T-helper 1 cell treated with Interleukin-12 subunit alpha and Interleukin-12 subunit beta and Interleukin-4 antibody, amounts not matched to agents 30 μg/mL and 1 μg/mL, for 36 hours (primary cell): ENCODE data around the gene BLNK.
"Not testable (repeated sequence)": the region's sequence is repeated elsewhere in the genome, so short reads cannot be mapped to it uniquely, and the experiment has no call there.

Experiments used
- H3K27ac Mint-ChIP-seq: one replicate; pipeline ENCODE4 v1.8.0; 2021; ENCODE audit warnings: mild to moderate bottlenecking, mixed read lengths
- H3K27me3 Mint-ChIP-seq: one replicate; pipeline ENCODE4 v1.8.0; 2021; ENCODE audit warnings: low read depth, mixed read lengths
- H3K36me3 Mint-ChIP-seq: one replicate; pipeline ENCODE4 v1.8.0; 2021; ENCODE audit warnings: low read depth, mixed read lengths
- H3K4me1 Mint-ChIP-seq: one replicate; pipeline ENCODE4 v1.8.0; 2021; ENCODE audit warnings: low read depth, mixed read lengths
- H3K4me3 Mint-ChIP-seq: one replicate; pipeline ENCODE4 v1.8.0; 2021; ENCODE audit warnings: mild to moderate bottlenecking, moderate library complexity, mixed read lengths
- H3K9me3 Mint-ChIP-seq: one replicate; pipeline ENCODE4 v1.8.0; 2021; ENCODE audit warnings: mixed read lengths

The BLNK gene

GRCh38 chr10:96208271-96208670, 63.1 kb downstream of the BLNK start:
- Mint-ChIP-seq H3K9me3 (no peaks in the 10 kb centered on the region), H3K4me1 (no peaks in the 10 kb centered on the region), H3K36me3 (no peaks in the 10 kb centered on the region), H3K4me3 (no peak overlapping the region), H3K27me3 (peaks cover 8% of the 10 kb centered on the region), H3K27ac (no peak overlapping the region)

GRCh38 chr10:96205580-96205979, 65.8 kb downstream of the BLNK start:
- Mint-ChIP-seq H3K36me3 (no peaks in the 10 kb centered on the region), H3K9me3 (no peaks in the 10 kb centered on the region)

GRCh38 chr10:96201525-96201924, 69.8 kb downstream of the BLNK start:
- no peak overlapping the region for H3K27ac Mint-ChIP-seq
- H3K4me3 Mint-ChIP-seq: no peak overlapping the region
- H3K27me3 Mint-ChIP-seq: peaks cover 24% of the 10 kb centered on the region
- no peaks in the 10 kb centered on the region for H3K4me1 Mint-ChIP-seq
- no peaks in the 10 kb centered on the region for H3K9me3 Mint-ChIP-seq
- no peaks in the 10 kb centered on the region for H3K36me3 Mint-ChIP-seq

More at GRCh38 chr10:96205580-96205979, 65.8 kb downstream of the BLNK start:
- H3K4me3 Mint-ChIP-seq: no peak overlapping the region
- H3K27me3 Mint-ChIP-seq: peaks cover 16% of the 10 kb centered on the region
- H3K4me1 Mint-ChIP-seq: no peaks in the 10 kb centered on the region
- H3K27ac Mint-ChIP-seq: no peak overlapping the region

GRCh38 chr10:96189505-96189904, 81.9 kb downstream of the BLNK start:
- H3K36me3 Mint-ChIP-seq, H3K9me3 Mint-ChIP-seq, H3K27ac Mint-ChIP-seq, H3K4me3 Mint-ChIP-seq, H3K4me1 Mint-ChIP-seq: not testable (repeated sequence)
- H3K27me3 Mint-ChIP-seq: peaks cover 18% of the 10 kb centered on the region

- H3K27ac Mint-ChIP-seq: no peak overlapping the region
- H3K4me1 Mint-ChIP-seq: no peaks in the 10 kb centered on the region
- peaks cover 5% of the 10 kb centered on the region for H3K9me3 Mint-ChIP-seq
- peaks cover 22% of the 10 kb centered on the region for H3K27me3 Mint-ChIP-seq
- H3K36me3 Mint-ChIP-seq: no peaks in the 10 kb centered on the region
- H3K4me3 Mint-ChIP-seq: no peak overlapping the region
Observed at GRCh38 chr10:96188916-96189315, 82.5 kb downstream of the BLNK start.

- Mint-ChIP-seq H3K4me3 (no peak overlapping the region), H3K9me3 (peaks cover 5% of the 10 kb centered on the region), H3K4me1 (no peaks in the 10 kb centered on the region), H3K27me3 (peaks cover 20% of the 10 kb centered on the region), H3K27ac (no peak overlapping the region), H3K36me3 (no peaks in the 10 kb centered on the region)
Observed at GRCh38 chr10:96188421-96188820, 82.9 kb downstream of the BLNK start.

GRCh38 chr10:96176985-96177384, 94.4 kb downstream of the BLNK start:
- Mint-ChIP-seq H3K4me1 (no peaks in the 10 kb centered on the region), H3K4me3 (no peak overlapping the region), H3K27me3 (peaks cover 22% of the 10 kb centered on the region), H3K27ac (no peak overlapping the region), H3K9me3 (peaks cover 27% of the 10 kb centered on the region), H3K36me3 (no peaks in the 10 kb centered on the region)

GRCh38 chr10:96172666-96173065, 98.7 kb downstream of the BLNK start:
- Mint-ChIP-seq H3K4me3 (no peak overlapping the region), H3K27me3 (peaks cover 11% of the 10 kb centered on the region), H3K27ac (no peak overlapping the region), H3K4me1 (no peaks in the 10 kb centered on the region), H3K9me3 (peaks cover 35% of the 10 kb centered on the region), H3K36me3 (peaks cover 2% of the 10 kb centered on the region)

- Mint-ChIP-seq H3K4me3 (no peak overlapping the region), H3K27me3 (peaks cover 6% of the 10 kb centered on the region), H3K36me3 (peaks cover 12% of the 10 kb centered on the region), H3K27ac (no peak overlapping the region), H3K4me1 (no peaks in the 10 kb centered on the region), H3K9me3 (peaks cover 42% of the 10 kb centered on the region)
Observed at GRCh38 chr10:96170230-96170629, 101.1 kb downstream of the BLNK start.

GRCh38 chr10:96168546-96168945, 102.8 kb downstream of the BLNK start:
- H3K27me3 Mint-ChIP-seq: peaks cover 6% of the 10 kb centered on the region
- H3K4me1 Mint-ChIP-seq: no peaks in the 10 kb centered on the region
- H3K27ac Mint-ChIP-seq: no peak overlapping the region
- peaks cover 17% of the 10 kb centered on the region for H3K36me3 Mint-ChIP-seq
- H3K4me3 Mint-ChIP-seq: no peak overlapping the region
- peaks cover 41% of the 10 kb centered on the region for H3K9me3 Mint-ChIP-seq

GRCh38 chr10:96165726-96166125, 105.6 kb downstream of the BLNK start:
- peaks cover 28% of the 10 kb centered on the region for H3K36me3 Mint-ChIP-seq
- H3K9me3 Mint-ChIP-seq: peaks cover 38% of the 10 kb centered on the region
- H3K27ac Mint-ChIP-seq: no peak overlapping the region
- no peak overlapping the region for H3K4me3 Mint-ChIP-seq
- H3K27me3 Mint-ChIP-seq: no peaks in the 10 kb centered on the region
- H3K4me1 Mint-ChIP-seq: no peaks in the 10 kb centered on the region

- H3K36me3 Mint-ChIP-seq: peaks cover 49% of the 10 kb centered on the region
- H3K27ac Mint-ChIP-seq: no peak overlapping the region
- H3K27me3 Mint-ChIP-seq: no peaks in the 10 kb centered on the region
- H3K4me3 Mint-ChIP-seq: no peak overlapping the region
- H3K9me3 Mint-ChIP-seq: no peaks in the 10 kb centered on the region
- peaks cover 5% of the 10 kb centered on the region for H3K4me1 Mint-ChIP-seq
Observed at GRCh38 chr10:96153070-96153469, 118.3 kb downstream of the BLNK start.

- Mint-ChIP-seq H3K4me3 (no peak overlapping the region), H3K36me3 (peaks cover 45% of the 10 kb centered on the region), H3K4me1 (peaks cover 5% of the 10 kb centered on the region), H3K27ac (no peak overlapping the region), H3K9me3 (no peaks in the 10 kb centered on the region), H3K27me3 (no peaks in the 10 kb centered on the region)
Observed at GRCh38 chr10:96152437-96152836, 118.9 kb downstream of the BLNK start.
